Measurements from ENCODE around the gene MPO.

MPO gene

DNA sequence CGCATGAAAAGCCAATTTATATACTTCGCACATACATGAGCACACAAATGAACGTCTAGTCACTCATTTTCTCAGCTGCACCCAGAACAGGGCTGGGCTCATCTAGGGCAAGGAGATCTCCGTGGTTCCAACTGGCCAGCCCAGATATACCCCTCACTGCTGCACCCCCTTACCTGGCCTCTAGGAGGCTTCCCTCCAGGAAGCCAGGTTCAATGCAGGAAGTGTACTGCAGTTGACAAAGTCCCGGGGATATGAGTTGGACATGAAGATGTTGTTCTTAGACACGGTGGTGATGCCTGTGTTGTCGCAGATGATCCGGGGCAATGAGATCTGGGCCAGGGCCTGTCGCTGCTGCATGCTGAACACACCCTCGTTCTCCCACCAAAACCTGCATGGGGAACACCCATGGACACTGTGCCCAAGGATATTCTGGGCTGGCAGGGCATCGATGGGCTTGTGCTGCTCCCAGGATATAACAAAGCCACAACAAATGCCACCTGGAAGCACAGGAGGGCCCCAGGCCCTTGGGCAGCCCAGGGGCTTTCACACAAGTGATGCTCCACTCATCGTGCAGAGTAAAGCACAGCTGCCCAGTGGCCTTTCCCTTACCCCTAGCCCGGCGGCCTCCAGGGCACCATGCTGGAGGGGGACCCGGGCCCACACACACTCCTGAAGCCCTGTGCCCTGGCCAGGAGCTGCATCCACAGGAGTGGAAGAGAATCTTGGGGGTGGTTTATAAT is 10.1 kb downstream of the MPO start:
- no peak for TF ChIP-seq CTCF (IDR thresholded peaks at IDR 0.05; ENCODE audit: control extremely low read depth, extremely low read depth, low read depth, missing control alignments)
- no peak for DNase-seq (ENCODE audit: extremely low spot score)
- POLR2A ChIA-PET = no interaction called here
- CTCF ChIA-PET = interaction anchor here (1.1 to 1.2 kb wide), 2 partner anchors 34 to 70 kb away, joined by 3 to 4 read pairs; no protein-coding TSS in a partner anchor

DNA sequence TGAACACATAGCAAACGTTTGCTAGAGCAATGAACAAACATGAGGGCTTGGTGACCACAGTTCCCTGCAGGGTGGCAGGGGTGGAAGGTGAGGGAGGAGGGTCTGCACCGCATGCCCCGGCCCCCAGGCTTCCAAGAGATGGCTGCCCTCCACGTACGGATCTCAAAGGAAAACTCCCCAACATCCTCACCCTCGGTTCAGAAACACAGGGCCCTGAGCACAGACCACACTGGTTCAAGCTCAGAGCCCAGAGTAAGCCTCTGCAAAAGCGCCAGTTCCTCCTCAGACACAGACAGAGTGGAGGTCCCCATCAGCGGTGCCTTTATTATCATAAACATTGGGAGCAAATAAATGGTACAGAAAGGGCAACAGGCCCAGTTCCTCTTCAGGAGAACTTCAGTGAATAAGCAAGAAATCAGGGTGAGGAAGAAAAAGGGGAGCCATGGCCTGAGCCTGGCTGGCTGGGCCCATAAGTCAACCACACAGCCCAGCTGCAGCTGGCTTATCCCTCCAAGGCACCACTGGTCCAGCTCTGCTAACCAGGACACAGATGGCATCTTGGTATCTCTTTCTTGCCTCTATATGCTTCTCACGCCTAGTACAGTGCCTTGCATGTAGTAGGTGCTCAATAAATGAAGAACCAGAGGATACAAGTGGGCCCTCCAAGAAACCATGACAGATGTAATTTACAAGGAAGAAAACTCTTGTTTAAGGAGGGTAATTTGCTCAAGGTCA is 11.0 kb downstream of the MPO start:
- TF ChIP-seq CTCF (IDR thresholded peaks at IDR 0.05; ENCODE audit: control extremely low read depth, extremely low read depth, low read depth, missing control alignments) = no peak
- ChIA-PET POLR2A (no interaction called here), CTCF (no interaction called here)
- no peak for DNase-seq (ENCODE audit: extremely low spot score)

DNA sequence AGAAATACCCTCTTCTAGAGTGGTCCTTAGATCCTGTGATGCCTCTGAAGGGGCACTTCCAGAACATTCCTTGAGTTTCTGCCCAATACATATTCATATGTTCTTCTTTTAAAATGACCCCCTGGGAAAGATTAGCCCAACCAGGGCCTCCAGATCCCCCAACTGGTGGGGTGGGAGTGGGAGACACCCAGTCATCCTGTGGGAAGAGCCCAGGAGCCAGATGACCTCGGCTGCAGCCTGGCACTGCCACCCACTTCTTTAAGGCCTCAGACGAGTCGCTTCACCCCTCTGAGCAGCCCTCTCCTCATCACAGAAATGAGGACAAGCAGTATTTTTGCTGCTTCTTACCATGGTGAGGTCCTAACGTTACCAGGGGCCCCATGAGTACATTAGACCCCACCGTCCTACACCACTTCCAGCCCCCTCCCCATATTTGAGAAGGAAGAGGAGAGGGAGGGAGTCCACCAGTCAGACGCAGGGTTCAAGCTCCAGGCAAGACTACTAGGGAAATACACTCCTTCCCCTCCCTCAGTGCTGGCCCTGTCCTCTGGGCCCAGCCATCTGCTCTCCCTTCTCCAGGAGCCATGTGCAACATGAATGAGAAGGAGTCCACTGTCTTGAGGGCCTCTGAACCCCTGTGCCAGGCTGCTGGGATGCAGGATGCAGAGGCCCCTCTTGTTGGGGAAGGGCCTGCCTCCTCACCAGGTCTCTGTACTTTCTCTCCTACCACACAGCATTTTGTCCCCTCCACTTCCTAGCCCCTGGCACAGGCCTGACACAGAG is 11.8 kb downstream of the MPO start:
- POLR2A ChIA-PET = no interaction called here
- CTCF ChIA-PET = interaction anchor here (1.1 kb wide), 1 partner anchor 35 kb away, joined by 3 read pairs; no protein-coding TSS in a partner anchor
- no peak for DNase-seq (ENCODE audit: extremely low spot score)
- TF ChIP-seq CTCF (IDR thresholded peaks at IDR 0.05; ENCODE audit: control extremely low read depth, extremely low read depth, low read depth, missing control alignments) = no peak

- no peak for TF ChIP-seq CTCF (IDR thresholded peaks at IDR 0.05; ENCODE audit: control extremely low read depth, extremely low read depth, low read depth, missing control alignments)
- no peak for DNase-seq (ENCODE audit: extremely low spot score)
- POLR2A ChIA-PET = no interaction called here
- CTCF ChIA-PET = interaction anchor here (1.1 kb wide), 3 partner anchors 12 to 67 kb away, joined by 3 to 4 read pairs (median 3); no protein-coding TSS in a partner anchor
Measured at GRCh38 chr17:58268326-58268725, 12.4 kb downstream of the MPO start.

- CTCF ChIA-PET = interaction anchor here (0.9 to 1.1 kb wide), 4 partner anchors 10 to 67 kb away, joined by 3 to 4 read pairs (median 3); no protein-coding TSS in a partner anchor
- POLR2A ChIA-PET = no interaction called here
- no peak for TF ChIP-seq CTCF (IDR thresholded peaks at IDR 0.05; ENCODE audit: control extremely low read depth, extremely low read depth, low read depth, missing control alignments)
- DNase-seq (ENCODE audit: extremely low spot score) = no peak
Measured at GRCh38 chr17:58267347-58268324, 13.1 kb downstream of the MPO start.
